ENCODE measurements around the gene ZBTB42.

DNA sequence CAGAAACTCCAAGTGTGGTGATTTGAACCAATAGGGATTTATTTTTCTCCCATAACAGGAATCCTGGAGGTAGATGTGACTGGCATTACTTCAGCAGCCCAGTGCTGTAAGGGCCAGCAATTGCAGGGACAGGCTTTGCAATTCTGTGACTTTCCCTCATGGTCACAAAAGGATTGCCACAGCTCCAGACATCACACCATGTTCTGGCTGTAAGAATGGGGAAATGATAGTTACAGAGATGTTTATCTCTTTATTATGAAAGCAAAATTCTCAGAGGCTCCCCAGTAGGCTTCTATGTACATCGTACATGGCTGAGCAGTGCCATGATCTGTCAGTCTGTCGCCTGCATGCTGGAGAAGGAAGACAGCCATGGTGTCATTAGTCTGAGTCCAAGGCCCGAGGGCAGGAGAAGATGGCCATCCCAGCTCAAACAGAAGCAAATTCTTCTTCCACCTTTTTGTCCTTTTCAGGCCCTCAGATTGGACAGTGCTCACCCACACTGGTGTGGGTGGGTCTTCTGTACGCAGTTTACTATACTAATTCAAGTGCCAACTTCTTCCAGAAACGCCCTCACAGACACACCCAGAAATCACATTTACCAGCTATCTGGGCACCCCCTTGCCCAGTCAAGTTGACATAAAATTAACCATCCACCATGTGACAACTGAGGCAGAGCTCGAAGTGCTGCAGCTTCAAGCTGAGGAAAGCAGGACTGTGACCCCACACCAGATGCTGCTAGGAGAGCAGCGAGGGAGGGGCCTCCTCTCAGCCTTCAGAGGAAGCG lies 17.2 kb downstream of the ZBTB42 start:
- TF ChIP-seq GATA2 (IDR thresholded peaks at IDR 0.05; ENCODE audit: low read depth, low read length) (no peak), GATA3 (IDR thresholded peaks at IDR 0.05; ENCODE audit: low read depth, low read length) (no peak)
